ENCODE measurements around the gene MYL4. TPM values are rescaled to one million over a fixed set of nuclear protein-coding genes. Genes with fewer than 3 reads are reported as not detected.

The MYL4 gene
- total RNA-seq, 1 experiment from 2014 or later: 0.49 TPM

- TF ChIP-seq SIN3A (IDR thresholded peaks at IDR 0.05; ENCODE audit: borderline replicate concordance, insufficient read depth, low read depth, low read length): no peak
- no peak for TF ChIP-seq CTCF (IDR thresholded peaks at IDR 0.05)
- TF ChIP-seq POLR2AphosphoS5 (IDR thresholded peaks at IDR 0.05; ENCODE audit: low read depth, low read length): no peak
- TF ChIP-seq REST (IDR thresholded peaks at IDR 0.05; ENCODE audit: insufficient read depth in 1 of 2, low read depth in 2 of 2, low read length in 1 of 2): no peak
- TF ChIP-seq TCF7L2 (IDR thresholded peaks at IDR 0.05; ENCODE audit: low read depth, low read length): no peak
- Histone ChIP-seq H3K27me3 (ENCODE audit: control insufficient read depth, insufficient read depth, low read length) (no peaks in the 10 kb centered on the region), H3K4me3 (ENCODE audit: low read depth in 2 of 2, low read length in 2 of 2) (no peak overlapping the region), H3K27ac (ENCODE audit: low read length) (no peak overlapping the region), H3K4me1 (ENCODE audit: control insufficient read depth, insufficient read depth, low read length) (no peaks in the 10 kb centered on the region), H3K9me3 (ENCODE audit: control insufficient read depth, insufficient read depth, low read depth, low read length) (no peaks in the 10 kb centered on the region), H3K36me3 (ENCODE audit: control insufficient read depth, insufficient read depth, low read length) (no peaks in the 10 kb centered on the region)
- in situ Hi-C loops (cut with HindIII; ENCODE audit: low pct_unique_long_range_greater_than_20kb, low sequenced_read_pairs) (no loop called here), intact Hi-C loops (cut with micrococcal nuclease; ENCODE audit: unreplicated experiment) (no loop called here)
- no peak for ATAC-seq
- no peak for DNase-seq (ENCODE audit: low read depth, low spot score)
- no TSS peak for BruUV-seq (replicated peaks)
- CTCF ChIA-PET: no interaction called here
- POLR2A ChIA-PET: no interaction called here
Observed at GRCh38 chr17:47209499-47209898, 351 bp downstream of the MYL4 start.

GRCh38 chr17:47210105-47210504, 957 bp downstream of the MYL4 start:
- no peak for TF ChIP-seq POLR2AphosphoS5 (IDR thresholded peaks at IDR 0.05; ENCODE audit: low read depth, low read length)
- no peak for TF ChIP-seq CTCF (IDR thresholded peaks at IDR 0.05)
- TF ChIP-seq REST (IDR thresholded peaks at IDR 0.05; ENCODE audit: insufficient read depth in 1 of 2, low read depth in 2 of 2, low read length in 1 of 2): no peak
- no peak for TF ChIP-seq TCF7L2 (IDR thresholded peaks at IDR 0.05; ENCODE audit: low read depth, low read length)
- no peak for TF ChIP-seq SIN3A (IDR thresholded peaks at IDR 0.05; ENCODE audit: borderline replicate concordance, insufficient read depth, low read depth, low read length)
- no peak overlapping the region for H3K27ac ChIP-seq (ENCODE audit: low read length)
- no TSS peak for BruUV-seq (replicated peaks)
- H3K4me3 ChIP-seq (ENCODE audit: low read depth in 2 of 2, low read length in 2 of 2): no peak overlapping the region
- intact Hi-C loops (cut with micrococcal nuclease; ENCODE audit: unreplicated experiment) (no loop called here), in situ Hi-C loops (cut with HindIII; ENCODE audit: low pct_unique_long_range_greater_than_20kb, low sequenced_read_pairs) (no loop called here)
- ATAC-seq (no peak), DNase-seq (ENCODE audit: low read depth, low spot score) (no peak)
- H3K27me3 ChIP-seq (ENCODE audit: control insufficient read depth, insufficient read depth, low read length): no peaks in the 10 kb centered on the region
- POLR2A ChIA-PET: no interaction called here
- CTCF ChIA-PET: no interaction called here
- no peaks in the 10 kb centered on the region for H3K36me3 ChIP-seq (ENCODE audit: control insufficient read depth, insufficient read depth, low read length)
- no peaks in the 10 kb centered on the region for H3K4me1 ChIP-seq (ENCODE audit: control insufficient read depth, insufficient read depth, low read length)
- no peaks in the 10 kb centered on the region for H3K9me3 ChIP-seq (ENCODE audit: control insufficient read depth, insufficient read depth, low read depth, low read length)
